Measurements from ENCODE around the gene IFI27L2.

DNA sequence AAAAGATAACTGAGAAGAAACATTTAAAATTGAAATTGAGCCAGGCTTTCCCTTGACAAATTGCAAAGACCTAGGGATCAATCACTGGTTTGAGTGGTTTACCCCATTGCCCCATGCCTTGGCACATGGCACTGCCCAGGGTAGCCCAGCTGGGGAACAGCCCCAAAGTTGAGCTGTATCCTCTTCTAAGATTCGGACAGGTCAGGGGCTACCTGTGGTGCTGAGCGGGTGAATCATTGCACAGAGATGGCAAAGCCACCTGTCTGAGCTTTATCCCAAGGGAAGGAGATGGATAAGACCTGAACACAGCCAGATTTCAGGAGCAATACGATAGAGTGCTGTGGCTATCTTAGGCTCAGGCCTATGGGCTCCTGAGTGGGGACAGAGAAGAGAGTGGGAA is 7.0 kb downstream of the IFI27L2 start:
- TF ChIP-seq POLR2AphosphoS5 (IDR thresholded peaks at IDR 0.05; ENCODE audit: low read depth, low read length) (no peak), NFIC (IDR thresholded peaks at IDR 0.05; ENCODE audit: borderline replicate concordance) (no peak), SMC3 (IDR thresholded peaks at IDR 0.05; ENCODE audit: low read depth, low read length) (no peak)
- TF ChIP-seq, protein P1, sequence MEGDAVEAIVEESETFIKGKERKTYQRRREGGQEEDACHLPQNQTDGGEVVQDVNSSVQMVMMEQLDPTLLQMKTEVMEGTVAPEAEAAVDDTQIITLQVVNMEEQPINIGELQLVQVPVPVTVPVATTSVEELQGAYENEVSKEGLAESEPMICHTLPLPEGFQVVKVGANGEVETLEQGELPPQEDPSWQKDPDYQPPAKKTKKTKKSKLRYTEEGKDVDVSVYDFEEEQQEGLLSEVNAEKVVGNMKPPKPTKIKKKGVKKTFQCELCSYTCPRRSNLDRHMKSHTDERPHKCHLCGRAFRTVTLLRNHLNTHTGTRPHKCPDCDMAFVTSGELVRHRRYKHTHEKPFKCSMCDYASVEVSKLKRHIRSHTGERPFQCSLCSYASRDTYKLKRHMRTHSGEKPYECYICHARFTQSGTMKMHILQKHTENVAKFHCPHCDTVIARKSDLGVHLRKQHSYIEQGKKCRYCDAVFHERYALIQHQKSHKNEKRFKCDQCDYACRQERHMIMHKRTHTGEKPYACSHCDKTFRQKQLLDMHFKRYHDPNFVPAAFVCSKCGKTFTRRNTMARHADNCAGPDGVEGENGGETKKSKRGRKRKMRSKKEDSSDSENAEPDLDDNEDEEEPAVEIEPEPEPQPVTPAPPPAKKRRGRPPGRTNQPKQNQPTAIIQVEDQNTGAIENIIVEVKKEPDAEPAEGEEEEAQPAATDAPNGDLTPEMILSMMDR (IDR thresholded peaks at IDR 0.05) = no peak
- TF ChIP-seq, protein P2, sequence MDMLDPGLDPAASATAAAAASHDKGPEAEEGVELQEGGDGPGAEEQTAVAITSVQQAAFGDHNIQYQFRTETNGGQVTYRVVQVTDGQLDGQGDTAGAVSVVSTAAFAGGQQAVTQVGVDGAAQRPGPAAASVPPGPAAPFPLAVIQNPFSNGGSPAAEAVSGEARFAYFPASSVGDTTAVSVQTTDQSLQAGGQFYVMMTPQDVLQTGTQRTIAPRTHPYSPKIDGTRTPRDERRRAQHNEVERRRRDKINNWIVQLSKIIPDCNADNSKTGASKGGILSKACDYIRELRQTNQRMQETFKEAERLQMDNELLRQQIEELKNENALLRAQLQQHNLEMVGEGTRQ (IDR thresholded peaks at IDR 0.05; ENCODE audit: borderline replicate concordance, low read depth, low read length) = no peak
- TF ChIP-seq, protein P3, sequence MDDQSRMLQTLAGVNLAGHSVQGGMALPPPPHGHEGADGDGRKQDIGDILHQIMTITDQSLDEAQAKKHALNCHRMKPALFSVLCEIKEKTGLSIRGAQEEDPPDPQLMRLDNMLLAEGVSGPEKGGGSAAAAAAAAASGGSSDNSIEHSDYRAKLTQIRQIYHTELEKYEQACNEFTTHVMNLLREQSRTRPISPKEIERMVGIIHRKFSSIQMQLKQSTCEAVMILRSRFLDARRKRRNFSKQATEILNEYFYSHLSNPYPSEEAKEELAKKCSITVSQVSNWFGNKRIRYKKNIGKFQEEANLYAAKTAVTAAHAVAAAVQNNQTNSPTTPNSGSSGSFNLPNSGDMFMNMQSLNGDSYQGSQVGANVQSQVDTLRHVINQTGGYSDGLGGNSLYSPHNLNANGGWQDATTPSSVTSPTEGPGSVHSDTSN (IDR thresholded peaks at IDR 0.05) = no peak
